Measurements from ENCODE around the gene PLK4.
"Not testable (repeated sequence)": the region's sequence is repeated elsewhere in the genome, so short reads cannot be mapped to it uniquely, and the experiment has no call there.

PLK4 gene

DNA sequence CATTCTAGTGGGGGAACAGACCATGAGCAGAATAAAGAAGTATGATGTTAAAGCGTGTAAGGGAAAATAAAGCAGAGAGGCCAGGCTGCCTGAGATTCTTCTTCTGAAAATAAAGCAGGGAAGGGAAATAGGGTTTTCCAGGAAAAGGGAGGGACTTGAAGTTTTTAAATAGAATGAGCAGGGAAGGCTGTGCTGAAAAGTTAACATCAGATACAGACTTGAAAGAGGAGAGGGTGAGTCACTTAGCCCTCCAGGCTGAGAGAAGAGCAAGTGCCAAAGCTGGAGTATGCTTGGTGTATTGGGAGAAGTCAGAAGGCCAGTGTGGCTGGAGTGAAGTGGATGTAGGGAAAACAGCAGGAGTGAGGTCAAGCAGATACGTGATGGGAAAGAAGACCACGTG, 10.0 kb upstream of the PLK4 start:
- H3K36me3 Mint-ChIP-seq (ENCODE audit: low read depth), result no peaks in the 10 kb centered on the region
- H3K27me3 Mint-ChIP-seq, result no peaks in the 10 kb centered on the region
- peaks cover 21% of the 10 kb centered on the region for H3K4me1 Mint-ChIP-seq (ENCODE audit: low read depth)
- no peak overlapping the region for H3K27ac Mint-ChIP-seq
- no peak overlapping the region for H3K4me3 Mint-ChIP-seq
- intact Hi-C loops (cut with micrococcal nuclease), result no loop called here
- no peaks in the 10 kb centered on the region for H3K9me3 Mint-ChIP-seq

- Mint-ChIP-seq H3K27ac (no peak overlapping the region), H3K27me3 (no peaks in the 10 kb centered on the region), H3K9me3 (no peaks in the 10 kb centered on the region), H3K4me3 (no peak overlapping the region), H3K4me1 (ENCODE audit: low read depth) (peaks cover 4% of the 10 kb centered on the region), H3K36me3 (ENCODE audit: low read depth) (peaks cover 4% of the 10 kb centered on the region)
- intact Hi-C loops (cut with micrococcal nuclease), result no loop called here
Observed at GRCh38 chr4:127875791-127876190, 4.9 kb upstream of the PLK4 start.

DNA sequence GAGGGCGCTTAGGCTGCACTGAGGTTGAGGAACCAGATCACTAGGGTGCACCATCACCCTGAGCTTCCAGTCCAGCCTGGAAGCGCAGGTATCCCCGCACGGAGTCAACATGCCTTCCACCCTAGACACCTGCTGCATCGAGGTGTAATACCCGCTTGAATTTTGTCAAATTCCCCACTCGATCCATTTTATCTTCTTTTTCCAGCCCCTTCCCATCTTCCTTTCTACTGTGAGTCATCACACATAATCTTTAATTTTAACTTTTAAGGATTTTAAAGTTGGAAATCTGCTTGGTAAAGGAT, 821 bp downstream of the PLK4 start:
- Mint-ChIP-seq H3K36me3 (ENCODE audit: low read depth) (peaks cover 21% of the 10 kb centered on the region), H3K27me3 (no peaks in the 10 kb centered on the region), H3K4me1 (ENCODE audit: low read depth) (peaks cover 12% of the 10 kb centered on the region), H3K9me3 (no peaks in the 10 kb centered on the region), H3K27ac (peak overlapping the region; percentile 91), H3K4me3 (peak overlapping the region; percentile 95)
- intact Hi-C loops (cut with micrococcal nuclease), result loop anchor here (2.0 to 10.0 kb wide), 4 partner anchors 99 to 406 kb away; partner anchors contain the start of genes HSPA4L, INTU, LARP1B and PGRMC2

DNA sequence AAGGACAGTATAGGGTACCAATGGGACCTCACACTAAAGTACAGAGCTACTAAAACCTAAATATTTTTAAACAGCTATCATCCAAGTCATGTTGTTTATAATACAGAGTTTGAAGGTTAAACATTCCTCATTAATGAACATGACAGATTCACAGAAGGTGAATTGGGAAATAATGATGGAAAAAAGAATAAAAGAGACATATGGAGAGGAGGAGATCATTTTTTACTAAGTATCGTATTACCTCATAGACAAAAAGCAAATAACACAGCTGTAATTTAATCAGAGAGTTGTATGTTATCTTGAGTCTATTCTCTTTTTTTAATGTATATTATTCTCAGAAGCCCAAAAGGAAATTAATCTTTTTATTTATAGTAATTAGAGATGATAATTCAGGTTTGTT, 7.9 kb downstream of the PLK4 start:
- no peaks in the 10 kb centered on the region for H3K9me3 Mint-ChIP-seq
- H3K4me1 Mint-ChIP-seq (ENCODE audit: low read depth), result no peaks in the 10 kb centered on the region
- peaks cover 14% of the 10 kb centered on the region for H3K36me3 Mint-ChIP-seq (ENCODE audit: low read depth)
- H3K4me3 Mint-ChIP-seq, result no peak overlapping the region
- H3K27ac Mint-ChIP-seq, result no peak overlapping the region
- no peaks in the 10 kb centered on the region for H3K27me3 Mint-ChIP-seq
- intact Hi-C loops (cut with micrococcal nuclease), result loop anchor here (10.0 kb wide), 1 partner anchor 254 kb away; the partner anchor contains the start of gene INTU

GRCh38 chr4:127889903-127890302, 9.2 kb downstream of the PLK4 start:
- no peaks in the 10 kb centered on the region for H3K27me3 Mint-ChIP-seq
- H3K27ac Mint-ChIP-seq, result no peak overlapping the region
- intact Hi-C loops (cut with micrococcal nuclease), result loop anchor here (10.0 kb wide), 1 partner anchor 255 kb away; the partner anchor contains the start of gene INTU
- no peaks in the 10 kb centered on the region for H3K9me3 Mint-ChIP-seq
- H3K4me1 Mint-ChIP-seq (ENCODE audit: low read depth), result no peaks in the 10 kb centered on the region
- no peak overlapping the region for H3K4me3 Mint-ChIP-seq
- peaks cover 20% of the 10 kb centered on the region for H3K36me3 Mint-ChIP-seq (ENCODE audit: low read depth)

DNA sequence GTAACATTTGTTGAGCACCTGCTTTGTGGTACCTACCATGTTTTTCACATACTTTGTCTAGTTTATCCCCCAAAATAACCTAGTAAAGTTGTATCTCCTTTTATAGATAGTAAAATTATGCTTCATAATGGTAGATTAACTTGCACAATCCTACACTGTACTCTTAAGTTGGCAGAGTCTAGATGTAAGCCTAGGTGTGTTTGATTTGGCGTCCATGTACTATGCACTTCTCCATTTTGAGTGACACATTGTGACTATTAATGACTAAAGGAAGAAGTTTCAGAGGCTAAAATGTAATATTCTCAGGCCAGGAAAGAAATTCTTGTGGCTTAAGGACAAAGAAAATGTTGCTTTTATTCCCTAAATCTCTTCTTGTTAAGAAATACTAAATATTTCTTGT, 15.4 kb downstream of the PLK4 start:
- no peaks in the 10 kb centered on the region for H3K27me3 Mint-ChIP-seq
- H3K4me3 Mint-ChIP-seq, result no peak overlapping the region
- intact Hi-C loops (cut with micrococcal nuclease), result no loop called here
- no peaks in the 10 kb centered on the region for H3K4me1 Mint-ChIP-seq (ENCODE audit: low read depth)
- no peaks in the 10 kb centered on the region for H3K9me3 Mint-ChIP-seq
- H3K27ac Mint-ChIP-seq, result no peak overlapping the region
- peaks cover 12% of the 10 kb centered on the region for H3K36me3 Mint-ChIP-seq (ENCODE audit: low read depth)

DNA sequence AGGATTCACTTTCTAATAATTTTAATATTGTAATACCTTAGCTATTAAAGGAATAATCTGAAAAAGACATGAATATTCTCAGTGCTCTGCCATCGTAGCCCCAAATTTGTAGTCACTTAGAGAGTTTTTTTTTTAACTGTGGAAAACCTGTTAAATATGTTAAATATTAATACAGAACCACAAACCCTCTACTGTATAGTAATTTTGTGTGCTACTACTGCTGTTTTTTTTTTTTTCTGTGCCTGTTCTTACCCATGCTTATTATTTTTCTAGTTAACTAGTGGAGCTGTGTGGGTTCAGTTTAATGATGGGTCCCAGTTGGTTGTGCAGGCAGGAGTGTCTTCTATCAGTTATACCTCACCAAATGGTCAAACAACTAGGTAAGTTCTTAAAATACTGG, 15.8 kb downstream of the PLK4 start:
- H3K36me3 Mint-ChIP-seq (ENCODE audit: low read depth), result peaks cover 12% of the 10 kb centered on the region
- H3K27me3 Mint-ChIP-seq, result no peaks in the 10 kb centered on the region
- no peaks in the 10 kb centered on the region for H3K4me1 Mint-ChIP-seq (ENCODE audit: low read depth)
- intact Hi-C loops (cut with micrococcal nuclease), result no loop called here
- no peak overlapping the region for H3K27ac Mint-ChIP-seq
- H3K4me3 Mint-ChIP-seq, result no peak overlapping the region
- no peaks in the 10 kb centered on the region for H3K9me3 Mint-ChIP-seq

DNA sequence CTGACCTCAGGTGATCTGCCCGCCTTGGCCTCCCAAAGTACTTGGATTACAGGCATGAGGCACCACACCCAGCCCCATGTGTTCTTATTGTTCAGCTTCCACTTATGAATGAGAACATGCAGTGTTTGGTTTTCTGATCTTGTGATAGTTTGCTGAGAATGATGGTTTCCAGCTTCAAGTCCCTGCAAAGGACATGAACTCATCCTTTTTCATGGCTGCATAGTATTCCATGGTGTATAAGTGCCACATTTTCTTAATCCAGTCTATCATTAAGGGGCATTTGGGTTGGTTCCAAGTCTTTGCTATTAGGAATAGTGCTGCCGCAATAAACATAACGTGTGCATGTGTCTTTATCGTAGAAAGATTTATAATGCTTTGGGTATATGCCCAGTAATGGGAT, 19.0 kb downstream of the PLK4 start:
- H3K4me1 Mint-ChIP-seq (ENCODE audit: low read depth); H3K4me3 Mint-ChIP-seq; intact Hi-C loops (cut with micrococcal nuclease); H3K36me3 Mint-ChIP-seq (ENCODE audit: low read depth); H3K27ac Mint-ChIP-seq; H3K27me3 Mint-ChIP-seq; H3K9me3 Mint-ChIP-seq: not testable (repeated sequence)

GRCh38 chr4:127905029-127905428, 24.3 kb downstream of the PLK4 start:
- H3K9me3 Mint-ChIP-seq, result no peaks in the 10 kb centered on the region
- no peaks in the 10 kb centered on the region for H3K36me3 Mint-ChIP-seq (ENCODE audit: low read depth)
- no peak overlapping the region for H3K27ac Mint-ChIP-seq

DNA sequence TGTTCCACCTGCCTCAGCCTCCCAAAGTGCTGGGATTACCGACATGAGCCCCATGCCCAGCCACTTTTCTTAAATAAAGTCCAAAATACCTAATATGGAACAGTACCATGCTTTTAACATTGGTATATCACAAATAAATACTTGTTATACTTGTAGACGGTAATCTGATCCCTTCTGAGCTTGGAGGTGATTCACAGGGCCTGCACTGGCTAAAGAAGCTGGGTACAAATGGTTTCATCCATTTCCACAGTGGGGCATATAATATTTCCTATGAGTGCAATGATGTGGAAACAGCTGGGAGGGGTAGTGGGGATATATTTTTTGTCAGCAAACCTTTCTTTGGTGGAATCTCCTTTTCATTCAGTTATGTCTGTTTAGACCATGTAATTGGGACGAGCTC, 35.8 kb downstream of the PLK4 start:
- no peaks in the 10 kb centered on the region for H3K4me1 Mint-ChIP-seq (ENCODE audit: low read depth)
- intact Hi-C loops (cut with micrococcal nuclease), result no loop called here
- peaks cover 31% of the 10 kb centered on the region for H3K36me3 Mint-ChIP-seq (ENCODE audit: low read depth)
- H3K27me3 Mint-ChIP-seq, result no peaks in the 10 kb centered on the region
- H3K4me3 Mint-ChIP-seq, result no peak overlapping the region
- no peak overlapping the region for H3K27ac Mint-ChIP-seq
- no peaks in the 10 kb centered on the region for H3K9me3 Mint-ChIP-seq

More at GRCh38 chr4:127905029-127905428, 24.3 kb downstream of the PLK4 start:
- intact Hi-C loops (cut with micrococcal nuclease), result no loop called here
- Mint-ChIP-seq H3K4me1 (ENCODE audit: low read depth) (no peaks in the 10 kb centered on the region), H3K27me3 (no peaks in the 10 kb centered on the region), H3K4me3 (no peak overlapping the region)

DNA sequence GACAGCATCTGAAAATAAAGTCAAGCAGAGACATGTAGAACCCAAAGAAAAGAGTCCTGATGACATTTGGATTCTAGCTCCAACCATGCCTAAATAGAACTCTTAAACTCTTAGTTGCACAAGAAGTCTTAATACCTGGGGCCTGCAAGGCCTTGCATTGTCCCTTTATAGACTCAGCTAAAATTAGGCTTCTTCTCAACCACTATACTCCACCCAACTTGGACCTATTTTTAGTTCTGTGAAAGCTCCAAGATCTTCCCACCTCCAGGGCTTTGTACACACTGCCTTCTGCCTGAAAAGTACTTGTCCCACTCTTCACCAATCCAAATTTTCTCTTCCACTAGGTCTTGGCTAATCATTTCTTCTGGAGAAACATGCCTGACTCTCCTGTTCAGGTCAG, 36.5 kb downstream of the PLK4 start:
- intact Hi-C loops (cut with micrococcal nuclease), result no loop called here
- Mint-ChIP-seq H3K4me1 (ENCODE audit: low read depth) (no peaks in the 10 kb centered on the region), H3K4me3 (no peak overlapping the region), H3K27ac (no peak overlapping the region), H3K9me3 (no peaks in the 10 kb centered on the region), H3K36me3 (ENCODE audit: low read depth) (peaks cover 32% of the 10 kb centered on the region), H3K27me3 (no peaks in the 10 kb centered on the region)

GRCh38 chr4:127920521-127920920, 39.8 kb downstream of the PLK4 start:
- intact Hi-C loops (cut with micrococcal nuclease), result no loop called here
- Mint-ChIP-seq H3K36me3 (ENCODE audit: low read depth) (peaks cover 54% of the 10 kb centered on the region), H3K27me3 (no peaks in the 10 kb centered on the region), H3K4me1 (ENCODE audit: low read depth) (no peaks in the 10 kb centered on the region), H3K4me3 (no peak overlapping the region), H3K27ac (no peak overlapping the region), H3K9me3 (no peaks in the 10 kb centered on the region)

DNA sequence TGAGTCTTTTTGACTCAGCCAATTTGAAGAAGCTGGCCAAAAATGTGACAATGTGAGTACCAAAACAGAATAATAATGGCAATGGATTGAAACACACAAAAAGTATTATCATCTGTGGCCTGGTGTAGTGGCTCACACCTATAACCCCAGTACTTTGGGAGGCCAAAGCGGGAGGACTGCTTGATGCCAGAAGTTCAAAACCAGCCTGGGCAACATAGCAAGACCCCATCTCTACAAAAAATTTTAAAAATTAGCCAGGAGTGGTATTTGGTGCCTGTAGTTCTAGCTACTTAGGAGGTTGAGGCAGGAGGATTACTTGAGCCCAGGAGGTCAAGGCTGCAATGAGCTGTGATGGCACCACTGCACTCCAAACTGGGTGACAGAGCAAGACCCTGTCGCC, 41.5 kb downstream of the PLK4 start:
- H3K36me3 Mint-ChIP-seq (ENCODE audit: low read depth), result peaks cover 62% of the 10 kb centered on the region
- H3K4me1 Mint-ChIP-seq (ENCODE audit: low read depth), result no peaks in the 10 kb centered on the region
- no peak overlapping the region for H3K27ac Mint-ChIP-seq
- H3K4me3 Mint-ChIP-seq, result no peak overlapping the region
- no peaks in the 10 kb centered on the region for H3K27me3 Mint-ChIP-seq
- intact Hi-C loops (cut with micrococcal nuclease), result no loop called here
- H3K9me3 Mint-ChIP-seq, result no peaks in the 10 kb centered on the region

- H3K27ac Mint-ChIP-seq; H3K4me1 Mint-ChIP-seq (ENCODE audit: low read depth); H3K4me3 Mint-ChIP-seq; H3K9me3 Mint-ChIP-seq; intact Hi-C loops (cut with micrococcal nuclease); H3K27me3 Mint-ChIP-seq: not testable (repeated sequence)
- peaks cover 72% of the 10 kb centered on the region for H3K36me3 Mint-ChIP-seq (ENCODE audit: low read depth)
Observed at GRCh38 chr4:127925720-127926119, 45.0 kb downstream of the PLK4 start.

DNA sequence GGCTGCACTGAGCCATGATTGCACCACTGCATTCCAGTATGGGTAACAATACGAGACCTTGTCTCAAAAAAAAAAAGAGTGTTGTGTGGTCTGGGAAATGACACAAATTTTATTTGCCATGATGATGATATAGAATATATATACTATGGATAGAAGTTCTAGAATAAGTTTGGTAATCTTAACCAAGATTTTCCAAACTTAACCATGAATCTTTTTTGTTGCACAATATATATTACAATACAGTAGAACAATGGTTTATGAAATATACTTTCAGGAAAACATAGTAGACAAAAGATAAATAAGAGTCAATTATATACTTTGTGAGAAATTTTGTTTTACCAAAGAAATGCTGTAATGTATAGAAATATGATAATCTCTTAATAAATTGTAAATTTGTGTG, 49.5 kb downstream of the PLK4 start:
- Mint-ChIP-seq H3K9me3 (no peaks in the 10 kb centered on the region), H3K36me3 (ENCODE audit: low read depth) (peaks cover 56% of the 10 kb centered on the region), H3K27me3 (no peaks in the 10 kb centered on the region), H3K4me3 (no peak overlapping the region), H3K4me1 (ENCODE audit: low read depth) (no peaks in the 10 kb centered on the region), H3K27ac (no peak overlapping the region)
- intact Hi-C loops (cut with micrococcal nuclease), result no loop called here

Measured in dendritic cell treated with granulocyte-macrophage colony-stimulating factor and Interleukin-4, amounts not matched to agents 40 ng/mL and 50 ng/mL, for 4 days (primary cell).